HG02610 (cell line): ENCODE measurements around the gene TTLL5.

Experiments used
- ATAC-seq: cut with Tn5 transposase; IDR thresholded peaks from one replicate; pipeline ENCODE4 v1.9.1; 2021; ENCODE audit warnings: mild to moderate bottlenecking, moderate library complexity; ENCODE audit not compliant: unreplicated experiment

The TTLL5 gene

DNA sequence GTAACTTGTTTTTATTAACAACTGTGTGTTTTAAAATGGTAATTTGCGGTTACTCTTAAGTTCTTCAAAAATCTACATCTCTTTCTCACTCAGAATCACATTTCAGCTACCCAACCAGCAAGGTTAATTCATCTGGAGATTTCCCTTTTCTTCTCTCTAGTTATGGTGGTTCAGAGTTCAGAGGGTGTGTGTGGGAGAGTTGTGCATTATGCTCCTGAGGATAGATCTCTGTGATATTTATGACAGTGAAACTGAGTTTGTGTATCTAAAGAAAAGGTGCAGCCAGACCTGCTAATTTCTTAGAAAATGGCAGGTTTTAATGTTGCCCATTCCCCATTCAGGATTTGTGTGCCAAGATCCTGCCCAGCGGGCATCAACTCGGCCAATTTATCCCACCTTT, 73.8 kb downstream of the TTLL5 start:
- ATAC-seq = no peak

DNA sequence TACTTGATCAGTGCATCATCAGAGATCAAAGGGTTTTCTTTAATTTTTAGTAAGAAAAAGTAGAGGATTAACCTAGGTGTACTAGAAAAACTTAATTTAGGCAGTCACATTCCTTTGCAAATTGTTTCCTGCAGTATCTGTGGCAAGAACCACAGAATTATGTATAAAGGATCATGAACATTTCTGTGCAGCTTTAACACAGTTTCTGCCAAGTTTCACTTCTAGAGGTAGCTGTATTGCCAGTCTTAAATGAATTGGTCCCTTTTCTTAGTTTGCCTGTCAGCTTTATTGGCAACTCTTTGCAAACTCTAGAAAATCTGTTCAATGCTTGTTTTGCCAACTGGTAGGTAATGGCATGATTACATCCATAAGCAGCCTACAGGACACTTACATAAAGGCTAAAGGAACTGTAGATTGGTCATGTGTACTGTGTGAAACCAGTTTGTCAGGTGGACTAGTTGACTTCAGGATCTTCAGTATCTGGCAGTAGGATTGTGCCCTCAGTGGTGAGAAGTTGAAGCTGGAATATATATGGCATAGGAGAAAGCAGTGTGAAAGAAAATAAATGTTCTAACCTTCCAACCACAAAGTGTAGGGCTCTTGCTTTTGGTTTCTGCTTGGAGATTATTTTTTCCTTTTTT, 75.9 kb downstream of the TTLL5 start:
- ATAC-seq = no peak

GRCh38 chr14:75738192-75738591, 77.1 kb downstream of the TTLL5 start:
- ATAC-seq = no peak

DNA sequence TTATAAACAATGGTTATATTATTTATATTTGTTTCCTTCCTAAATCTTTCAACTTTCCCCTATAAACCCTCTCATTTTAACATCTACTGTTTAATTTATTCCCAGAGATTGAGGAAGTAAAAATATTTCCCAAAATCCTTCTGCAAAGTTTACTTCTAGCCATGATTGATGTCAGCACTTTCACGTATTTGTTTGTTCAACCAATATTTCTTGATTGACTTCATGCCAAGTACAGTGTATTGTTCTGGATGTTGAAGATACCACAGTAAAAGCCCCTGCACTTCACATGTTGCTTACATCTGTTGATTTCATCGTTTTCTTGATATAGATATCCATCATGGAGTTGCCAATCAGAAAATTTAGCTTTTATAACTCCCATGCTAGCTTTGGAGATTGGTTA, 81.8 kb downstream of the TTLL5 start:
- no peak for ATAC-seq

DNA sequence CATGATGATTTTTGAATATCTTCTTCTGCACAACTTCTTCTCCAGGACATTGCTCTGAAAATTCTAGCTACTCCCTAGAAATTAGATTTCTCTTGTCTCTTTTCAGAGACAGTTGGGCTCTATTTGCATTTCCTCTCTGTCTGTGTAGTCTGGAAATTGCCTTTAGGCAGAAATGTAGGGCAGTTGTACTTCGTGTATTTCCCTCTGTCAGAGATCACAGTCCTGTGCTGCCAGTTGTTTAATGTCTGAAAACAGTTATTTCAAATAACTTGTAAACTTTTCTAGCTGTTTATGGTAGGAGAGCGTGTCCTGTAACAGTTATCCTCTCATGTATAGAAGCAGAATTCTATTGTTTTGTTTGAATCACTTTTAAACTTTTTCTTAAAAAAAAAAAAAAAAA, 86.9 kb downstream of the TTLL5 start:
- ATAC-seq = no peak

DNA sequence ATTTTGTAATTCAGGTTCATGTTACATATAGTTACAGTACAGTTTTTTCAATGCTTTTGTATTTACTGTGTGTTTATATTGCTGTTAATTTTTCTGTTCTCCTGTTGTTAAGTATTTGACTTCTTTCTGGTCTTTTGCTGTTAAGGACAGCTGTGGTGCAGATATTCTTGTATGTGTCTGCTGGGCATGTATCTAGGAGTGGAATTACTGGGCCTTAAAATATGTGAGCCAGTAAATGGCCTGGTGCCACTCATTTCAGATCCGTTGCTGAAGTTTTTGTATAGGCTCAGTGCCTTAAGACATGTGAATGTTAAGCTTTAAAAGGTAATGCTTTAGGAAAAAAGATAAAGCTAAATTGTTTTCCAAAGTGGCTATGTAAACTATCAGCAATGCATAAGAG, 87.3 kb downstream of the TTLL5 start:
- ATAC-seq = no peak

GRCh38 chr14:75751296-75751695, 90.2 kb downstream of the TTLL5 start:
- ATAC-seq = no peak

DNA sequence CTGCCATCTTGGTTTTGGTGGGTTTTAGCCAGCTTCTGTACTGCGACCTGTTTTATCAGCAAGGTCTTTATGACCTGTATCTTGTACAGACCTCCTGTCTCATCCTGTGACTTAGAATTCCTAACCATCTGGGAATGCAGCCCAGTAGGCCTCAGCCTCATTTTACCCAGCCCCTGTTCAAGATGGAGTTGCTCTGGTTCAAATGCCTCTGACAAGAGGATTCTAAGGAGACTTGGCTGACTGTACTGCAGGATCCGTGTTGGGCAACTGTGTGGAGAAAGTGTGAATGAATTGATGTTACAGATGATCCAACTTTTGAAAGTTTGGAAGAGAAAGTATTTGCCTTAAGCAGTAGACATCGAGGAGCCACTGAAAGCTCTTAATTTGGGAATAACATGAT, 91.0 kb downstream of the TTLL5 start:
- ATAC-seq = no peak

DNA sequence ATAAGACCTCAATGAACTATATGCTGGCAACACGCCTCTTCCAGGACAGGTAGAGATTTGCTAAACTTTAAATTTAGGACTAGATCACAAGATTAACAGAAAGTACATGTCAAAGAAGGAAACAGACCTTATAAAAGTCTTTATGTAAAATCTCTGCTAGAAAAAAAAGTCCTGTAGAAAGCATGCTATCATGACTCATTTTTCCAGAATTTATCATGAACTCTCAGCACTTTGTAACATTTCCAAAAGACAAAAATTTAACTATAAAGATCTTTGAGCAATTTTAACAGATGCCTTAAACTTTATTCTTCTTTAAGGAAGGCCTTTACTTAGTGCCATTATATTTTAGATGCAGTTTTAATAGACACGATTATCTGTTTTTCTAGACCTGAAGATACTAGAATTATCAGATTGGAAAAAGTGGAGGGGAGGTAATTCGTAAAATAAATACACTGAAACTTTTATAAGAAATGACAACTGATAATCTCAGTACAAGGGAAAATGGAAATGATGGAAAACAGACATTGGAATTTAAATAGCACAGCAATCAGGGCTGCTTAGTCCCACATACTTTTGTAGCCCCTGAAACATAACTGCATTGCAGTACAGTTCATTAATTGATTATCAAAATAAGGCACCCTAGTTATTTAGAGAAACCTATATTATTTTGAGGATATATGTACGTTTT, 92.0 kb downstream of the TTLL5 start:
- no peak for ATAC-seq

DNA sequence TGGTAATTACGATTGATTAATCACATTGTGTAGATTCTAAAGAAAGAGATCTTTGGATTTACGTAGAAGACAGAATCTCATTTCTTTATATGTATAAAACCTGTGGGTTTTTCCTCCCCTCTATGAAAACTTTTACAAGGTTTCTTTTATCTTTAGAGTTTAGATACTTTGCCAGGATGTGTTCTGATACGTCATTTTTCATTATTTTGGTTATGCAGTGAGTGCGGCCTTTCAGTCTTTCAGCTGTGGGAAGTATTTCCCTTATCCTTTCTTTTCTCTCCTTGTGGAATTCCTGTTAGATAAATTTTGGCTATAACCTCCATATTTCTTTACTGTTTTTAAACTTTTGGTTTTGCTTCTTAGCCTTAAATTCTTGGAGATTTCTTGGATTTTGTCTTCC, 92.7 kb downstream of the TTLL5 start:
- no peak for ATAC-seq

DNA sequence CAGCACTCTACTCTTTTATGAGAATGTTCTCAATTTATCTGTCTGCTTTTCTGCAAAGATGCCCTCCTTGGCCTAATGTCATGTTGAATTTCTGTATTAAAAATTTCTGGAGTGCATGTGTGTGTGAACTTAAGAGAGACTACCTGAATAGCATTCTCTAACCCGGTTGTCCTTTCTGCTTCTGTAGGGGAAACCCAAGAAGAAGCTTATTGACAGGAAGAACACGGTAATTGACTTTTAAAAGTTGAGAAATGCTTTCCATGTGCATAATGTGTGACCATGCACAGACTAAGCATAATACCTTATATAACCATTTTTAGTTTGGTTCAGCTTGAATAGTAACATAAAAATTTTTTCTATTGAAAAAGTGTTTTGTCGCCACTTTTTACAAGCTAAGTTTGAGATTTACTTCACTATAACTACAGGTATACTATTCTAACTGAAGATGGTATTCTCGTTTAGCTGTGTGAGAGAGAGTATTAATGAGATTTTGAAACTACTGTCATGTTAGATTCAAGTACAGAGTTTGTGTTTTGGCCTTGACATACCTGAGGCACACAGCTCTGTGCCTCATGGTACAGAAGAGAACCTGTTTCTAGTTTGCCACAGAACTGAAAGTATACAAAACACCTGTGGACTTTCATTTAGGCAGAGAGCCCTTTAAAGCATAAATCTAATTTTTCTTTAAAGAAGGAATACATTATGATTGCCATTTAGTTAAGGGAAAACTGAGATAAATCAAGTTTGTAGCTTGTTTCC, 96.8 kb downstream of the TTLL5 start:
- no peak for ATAC-seq

DNA sequence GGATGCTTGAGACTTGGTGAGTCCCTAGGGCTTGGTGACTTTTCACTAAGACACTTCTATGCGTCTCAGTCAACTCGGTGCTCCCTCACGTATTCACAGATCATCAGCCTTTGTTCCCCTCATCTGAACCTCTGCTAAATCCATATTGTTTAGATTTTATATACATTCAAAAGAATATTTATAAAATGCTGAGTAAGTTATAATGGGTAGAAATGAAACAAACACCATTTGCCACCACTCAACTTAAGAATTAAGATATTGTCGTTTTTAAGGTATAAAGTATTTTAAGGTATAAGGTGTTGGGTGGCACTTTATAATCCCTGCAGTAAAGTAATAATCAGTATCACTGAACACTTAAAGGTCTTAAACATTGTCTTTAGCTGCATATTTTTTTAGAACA, 103.0 kb downstream of the TTLL5 start:
- no peak for ATAC-seq

DNA sequence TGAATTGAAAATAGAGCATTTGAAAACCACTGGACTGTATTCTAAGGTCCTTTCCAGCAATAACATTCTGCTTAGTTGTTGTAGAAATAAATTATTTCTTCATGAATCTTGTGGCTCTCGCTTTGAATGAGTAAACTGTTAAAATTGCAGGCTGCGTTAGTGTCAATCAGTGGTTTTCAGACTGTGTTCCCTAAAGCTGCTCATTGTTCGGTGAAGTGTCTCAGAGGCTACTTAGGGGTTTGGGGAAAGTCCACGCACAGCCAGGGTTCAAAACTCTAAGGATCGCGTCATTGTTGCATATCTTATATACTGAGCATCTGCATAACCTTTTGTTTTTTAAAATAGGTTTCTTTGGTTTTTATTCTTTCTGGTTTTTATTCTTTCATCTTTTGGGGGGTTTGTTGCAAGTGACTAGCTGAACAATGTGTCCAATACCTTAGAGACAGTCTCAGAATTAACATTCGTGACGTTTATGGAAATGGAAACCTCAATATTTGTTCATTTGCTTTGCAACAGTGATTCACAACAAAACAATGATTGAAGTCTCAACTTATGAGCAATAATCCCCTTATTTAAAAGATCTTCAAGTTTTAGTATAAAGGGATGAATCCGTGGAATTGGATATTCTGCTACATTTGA, 108.1 kb downstream of the TTLL5 start:
- no peak for ATAC-seq

DNA sequence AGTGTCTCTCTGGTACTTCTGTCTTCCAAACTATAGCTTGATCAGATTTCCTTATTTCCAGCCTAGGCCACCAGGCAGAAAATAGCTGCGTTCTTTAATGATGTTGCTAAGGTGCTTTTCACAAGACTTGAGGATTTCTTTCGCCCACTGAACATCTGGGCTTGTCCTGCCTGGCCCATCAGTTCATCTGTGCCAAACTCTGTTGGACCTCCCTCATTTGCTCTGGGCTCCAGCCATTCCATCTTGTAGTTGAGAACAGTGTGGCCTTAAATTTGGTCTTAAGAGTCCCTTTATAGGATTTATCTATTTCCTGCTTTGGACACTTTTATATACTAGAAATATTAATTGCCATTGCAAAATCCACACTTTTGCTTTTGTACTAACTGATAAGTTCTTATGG, 109.6 kb downstream of the TTLL5 start:
- ATAC-seq = no peak

DNA sequence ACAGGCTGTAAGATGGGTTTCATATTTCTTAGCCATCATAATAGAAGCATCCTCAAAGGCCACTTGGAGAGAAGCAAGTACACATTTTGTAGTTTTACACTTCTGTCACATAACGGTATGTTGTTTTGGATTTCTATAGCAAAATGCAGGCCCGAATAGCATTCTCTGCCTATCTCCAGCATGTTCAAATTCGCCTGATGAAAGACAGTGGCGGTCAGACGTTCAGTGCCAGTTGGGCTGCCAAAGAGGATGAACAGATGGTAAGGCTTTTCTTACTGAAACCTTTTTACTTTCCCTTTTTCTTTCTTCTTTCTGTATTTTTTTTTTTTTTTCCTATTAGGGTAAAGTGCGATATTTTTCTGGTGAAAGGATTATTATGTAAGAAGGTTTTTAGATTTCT, 110.5 kb downstream of the TTLL5 start:
- ATAC-seq = no peak

- ATAC-seq = no peak
Observed at GRCh38 chr14:75773046-75773445, 112.0 kb downstream of the TTLL5 start.

- no peak for ATAC-seq
Observed at GRCh38 chr14:75781096-75781495, 120.0 kb downstream of the TTLL5 start.

DNA sequence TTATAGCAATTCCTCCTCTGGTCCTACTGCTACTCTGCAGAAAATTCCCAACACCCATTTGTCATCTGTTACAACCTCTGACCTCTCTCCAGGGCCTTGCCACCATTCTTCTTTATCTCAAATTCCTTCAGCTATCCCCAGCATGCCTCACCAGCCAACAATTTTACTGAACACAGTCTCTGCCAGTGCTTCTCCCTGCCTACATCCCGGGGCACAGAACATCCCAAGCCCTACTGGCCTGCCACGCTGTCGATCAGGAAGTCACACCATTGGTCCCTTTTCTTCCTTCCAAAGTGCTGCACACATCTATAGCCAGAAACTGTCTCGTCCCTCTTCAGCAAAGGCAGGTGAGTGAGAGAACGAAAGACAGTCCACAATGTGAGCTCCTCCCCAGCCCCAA, 122.1 kb downstream of the TTLL5 start:
- ATAC-seq = no peak

GRCh38 chr14:75783602-75784313, 122.7 kb downstream of the TTLL5 start:
- no peak for ATAC-seq

DNA sequence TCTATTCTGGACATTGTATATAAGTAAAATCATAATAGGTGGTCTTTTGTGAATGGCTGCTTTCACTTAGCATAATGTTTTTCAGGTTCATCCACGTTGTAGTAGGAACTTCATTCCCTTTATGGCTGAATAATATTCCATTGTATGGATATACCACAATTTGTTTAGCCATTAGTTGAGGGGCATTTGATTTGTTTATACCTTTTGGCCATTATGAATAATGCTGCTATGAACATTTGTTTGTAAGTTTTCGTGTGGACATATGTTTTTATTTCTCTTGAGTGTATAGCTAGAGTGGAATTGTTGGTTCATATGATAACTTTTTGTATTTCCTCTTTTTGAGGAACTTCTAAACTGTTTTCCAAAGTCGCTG, 123.3 kb downstream of the TTLL5 start:
- no peak for ATAC-seq

DNA sequence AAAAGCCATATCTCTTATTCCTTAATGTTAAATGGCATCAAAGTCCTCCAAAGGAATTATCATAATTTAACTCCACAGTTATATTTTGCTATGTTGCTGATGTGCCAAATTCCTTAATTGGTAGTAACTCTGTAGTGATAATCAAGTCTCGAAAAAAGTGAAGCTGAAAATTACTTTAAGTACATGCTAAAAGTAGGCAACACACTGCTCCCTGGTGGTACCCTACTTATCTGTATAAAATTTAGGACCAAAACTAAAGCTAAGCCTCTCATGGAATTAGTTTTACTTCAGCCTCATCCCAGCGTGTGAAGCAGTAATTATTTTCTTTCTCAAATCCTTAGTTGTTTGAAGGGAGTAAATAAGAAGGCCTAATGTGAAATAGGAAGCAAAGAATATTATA, 132.8 kb downstream of the TTLL5 start:
- no peak for ATAC-seq
